WERI-Rb-1 (cell line): Measurements from ENCODE around the gene RPL10A.

Experiments used
- DNase-seq: peaks from one replicate; pipeline ENCODE4 v3.0.0-alpha.2; 2020
- H3K27ac ChIP-seq: fragments of 250-450 bp; sonication (Bioruptor Pico); 2 replicates; pipeline ENCODE4 v1.5.1; 2020; ENCODE audit warnings: mild to moderate bottlenecking, moderate library complexity
- H3K27me3 ChIP-seq: fragments of 250-450 bp; sonication (Bioruptor Pico); 2 replicates; pipeline ENCODE4 v1.5.1; 2021; ENCODE audit warnings: mild to moderate bottlenecking, low read depth, moderate library complexity; ENCODE audit not compliant: insufficient read depth, severe bottlenecking
- H3K36me3 ChIP-seq: fragments of 250-450 bp; sonication (Bioruptor Pico); 2 replicates; pipeline ENCODE4 v1.5.1; 2020; ENCODE audit warnings: mild to moderate bottlenecking, moderate library complexity
- H3K4me3 ChIP-seq: 2 replicates; pipeline ENCODE4 v1.5.1; 2011; ENCODE audit warnings: low read depth, mild to moderate bottlenecking, control low read depth, low read length
- H3K9me3 ChIP-seq: fragments of 250-450 bp; sonication (Bioruptor Pico); 2 replicates; pipeline ENCODE4 v1.5.1; 2021; ENCODE audit warnings: mild to moderate bottlenecking, moderate library complexity; ENCODE audit not compliant: severe bottlenecking
- TF ChIP-seq, protein P1 (sequence below): IDR thresholded peaks from 2 replicates; pipeline ENCODE4 v1.5.1; 2011; ENCODE audit warnings: low read depth, mild to moderate bottlenecking, control low read depth, inconsistent platforms, low read length

The RPL10A gene

DNA sequence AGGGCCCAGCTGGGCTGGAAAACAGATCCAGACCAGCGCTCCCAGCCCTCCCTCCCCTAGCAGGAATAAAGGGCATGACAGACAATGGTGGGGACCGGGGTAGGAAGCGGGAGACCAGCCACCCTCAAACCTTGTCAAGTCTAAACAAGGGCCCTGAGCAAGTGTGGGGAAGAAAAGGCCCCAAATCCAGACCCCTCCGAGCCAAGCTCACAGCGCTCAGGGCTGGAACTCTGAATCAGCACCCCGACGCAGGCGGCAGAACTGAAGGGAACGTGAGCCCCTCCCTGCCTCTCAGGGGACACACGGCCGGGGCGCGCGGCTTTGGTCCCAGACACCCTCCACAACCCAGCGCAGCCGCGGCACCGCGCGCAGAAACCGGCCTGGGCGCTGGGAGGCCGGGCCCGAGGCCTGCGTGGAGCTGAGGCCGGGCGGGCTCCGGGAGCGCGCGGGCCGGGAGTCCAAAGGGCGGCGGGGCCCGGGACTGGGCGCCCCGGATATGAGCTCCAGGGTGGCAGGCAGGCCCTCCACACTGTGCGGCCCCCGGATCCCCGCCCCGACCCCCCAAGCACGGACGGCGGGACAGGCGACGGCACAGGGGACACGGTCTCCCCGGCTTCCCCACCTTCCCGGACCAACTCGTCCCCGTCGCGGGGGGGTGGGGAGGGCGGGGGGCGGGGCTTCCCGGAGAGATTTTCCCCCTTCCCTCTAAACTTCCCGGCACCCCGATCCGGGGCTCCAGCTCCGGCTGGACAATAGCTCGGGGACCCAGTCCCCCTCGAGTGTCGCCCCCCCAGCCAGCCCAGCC, 28.0 kb downstream of the RPL10A start:
- peak overlapping the region; percentile 89 for H3K27ac ChIP-seq
- DNase-seq: no peak
- H3K36me3 ChIP-seq: peaks cover 41% of the 10 kb centered on the region
- H3K4me3 ChIP-seq: peak overlapping the region; percentile 61
- H3K9me3 ChIP-seq: no peaks in the 10 kb centered on the region
- no peaks in the 10 kb centered on the region for H3K27me3 ChIP-seq
- TF ChIP-seq, protein P1, sequence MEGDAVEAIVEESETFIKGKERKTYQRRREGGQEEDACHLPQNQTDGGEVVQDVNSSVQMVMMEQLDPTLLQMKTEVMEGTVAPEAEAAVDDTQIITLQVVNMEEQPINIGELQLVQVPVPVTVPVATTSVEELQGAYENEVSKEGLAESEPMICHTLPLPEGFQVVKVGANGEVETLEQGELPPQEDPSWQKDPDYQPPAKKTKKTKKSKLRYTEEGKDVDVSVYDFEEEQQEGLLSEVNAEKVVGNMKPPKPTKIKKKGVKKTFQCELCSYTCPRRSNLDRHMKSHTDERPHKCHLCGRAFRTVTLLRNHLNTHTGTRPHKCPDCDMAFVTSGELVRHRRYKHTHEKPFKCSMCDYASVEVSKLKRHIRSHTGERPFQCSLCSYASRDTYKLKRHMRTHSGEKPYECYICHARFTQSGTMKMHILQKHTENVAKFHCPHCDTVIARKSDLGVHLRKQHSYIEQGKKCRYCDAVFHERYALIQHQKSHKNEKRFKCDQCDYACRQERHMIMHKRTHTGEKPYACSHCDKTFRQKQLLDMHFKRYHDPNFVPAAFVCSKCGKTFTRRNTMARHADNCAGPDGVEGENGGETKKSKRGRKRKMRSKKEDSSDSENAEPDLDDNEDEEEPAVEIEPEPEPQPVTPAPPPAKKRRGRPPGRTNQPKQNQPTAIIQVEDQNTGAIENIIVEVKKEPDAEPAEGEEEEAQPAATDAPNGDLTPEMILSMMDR: no peak

DNA sequence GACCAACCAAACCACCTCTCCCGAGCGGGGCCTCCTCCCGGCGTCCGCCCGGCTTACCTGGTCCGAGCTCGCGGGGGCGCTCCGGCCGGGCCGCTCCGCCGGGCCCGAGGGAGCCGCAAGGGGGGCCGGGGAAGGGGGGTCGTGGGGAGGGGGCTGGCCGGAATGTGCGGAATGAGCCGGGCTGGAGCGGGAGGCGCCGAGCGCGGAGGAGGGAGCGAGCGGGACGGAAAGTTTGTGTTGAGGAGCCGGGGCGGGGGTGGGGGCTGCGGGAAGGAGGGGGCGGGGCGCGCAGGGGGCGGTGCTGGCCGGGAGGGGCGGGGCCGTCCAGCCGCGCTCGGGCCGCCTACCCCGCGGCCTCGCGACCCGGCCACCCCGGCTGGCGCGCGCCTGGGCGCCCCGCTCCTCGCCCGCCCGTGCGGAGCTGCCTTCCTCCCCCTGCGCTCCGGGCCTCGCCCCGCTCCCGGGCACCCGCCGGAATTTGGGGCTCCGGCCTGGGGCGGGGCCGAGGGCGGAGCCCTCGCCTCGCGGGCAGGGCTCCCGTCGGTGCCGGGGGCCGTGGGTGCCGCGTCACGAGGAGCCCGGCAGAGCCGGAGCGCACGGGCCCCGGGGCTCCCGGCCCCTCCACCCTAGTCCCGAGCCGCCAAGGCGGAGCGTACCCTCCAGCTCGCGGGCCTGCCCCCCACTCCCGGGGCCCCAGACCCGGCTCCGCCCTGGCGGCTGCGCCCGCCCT, 28.8 kb downstream of the RPL10A start, which contains the start of gene TEAD3:
Gene TEAD3, minus strand, starts transcription at position 239 of the 730 bp plus-strand sequence.
- TF ChIP-seq, protein P1: peak; percentile 34
- DNase-seq: peak; percentile 85
- H3K4me3 ChIP-seq: peak within 1 kb of the TSS; percentile 61
- H3K27me3 ChIP-seq: no peaks in the 10 kb centered on the region
- peaks cover 41% of the 10 kb centered on the region for H3K36me3 ChIP-seq
- H3K27ac ChIP-seq: peak within 1 kb of the TSS; percentile 89
- H3K9me3 ChIP-seq: no peaks in the 10 kb centered on the region

GRCh38 chr6:35497571-35498421, 29.6 kb downstream of the RPL10A start:
- peak overlapping the region; percentile 88 for H3K27ac ChIP-seq
- peak; percentile 57 for DNase-seq

GRCh38 chr6:35498422-35499067, 30.3 kb downstream of the RPL10A start:
- H3K4me3 ChIP-seq: no peak overlapping the region
- peaks cover 44% of the 10 kb centered on the region for H3K36me3 ChIP-seq
- TF ChIP-seq, protein P1: no peak
- no peaks in the 10 kb centered on the region for H3K27me3 ChIP-seq
- H3K9me3 ChIP-seq: no peaks in the 10 kb centered on the region
- peak overlapping the region; percentile 88 for H3K27ac ChIP-seq
- DNase-seq: peak; percentile 81

More at GRCh38 chr6:35497571-35498421, 29.6 kb downstream of the RPL10A start:
- peaks cover 44% of the 10 kb centered on the region for H3K36me3 ChIP-seq
- H3K9me3 ChIP-seq: no peaks in the 10 kb centered on the region
- TF ChIP-seq, protein P1: no peak
- H3K27me3 ChIP-seq: no peaks in the 10 kb centered on the region
- H3K4me3 ChIP-seq: peak overlapping the region; percentile 55

GRCh38 chr6:35499372-35499771, 31.2 kb downstream of the RPL10A start:
- no peak for DNase-seq
- Histone ChIP-seq H3K27ac (no peak overlapping the region), H3K36me3 (peaks cover 46% of the 10 kb centered on the region), H3K4me3 (no peak overlapping the region), H3K9me3 (no peaks in the 10 kb centered on the region), H3K27me3 (no peaks in the 10 kb centered on the region)
- TF ChIP-seq, protein P1: no peak
